Kidney epithelial cell (primary cell): ENCODE data around the gene AIG1. TPM values are rescaled to one million over a fixed set of nuclear protein-coding genes. Genes with fewer than 3 reads are reported as not detected.
A peak's percentile ranks its signal among the peaks of the same experiment; 100 is the strongest.

Experiments used
- DNase-seq: peaks from one replicate; pipeline ENCODE4 v3.0.0-alpha.2; 2010; ENCODE audit warnings: low read depth
- H3K27me3 ChIP-seq: 2 replicates; pipeline ENCODE4 v1.6.0; 2011; ENCODE audit warnings: low read length; ENCODE audit not compliant: control insufficient read depth, insufficient read depth
- H3K36me3 ChIP-seq: 2 replicates; pipeline ENCODE4 v1.5.1; 2011; ENCODE audit warnings: low read length; ENCODE audit not compliant: control insufficient read depth, insufficient read depth
- H3K4me3 ChIP-seq: 2 replicates; pipeline ENCODE4 v1.5.1; 2011; ENCODE audit warnings: low read depth, mild to moderate bottlenecking, control low read depth, low read length
- CTCF ChIP-seq: IDR thresholded peaks from 2 replicates; pipeline ENCODE4 v1.5.1; 2011; ENCODE audit warnings: mild to moderate bottlenecking, moderate library complexity, low read length, control low read depth, inconsistent platforms; ENCODE audit not compliant: insufficient read depth, poor library complexity, severe bottlenecking
- total RNA-seq: library from RNA; depleted of rRNA; stranded (reverse); fragments of >200 nt; gene quantifications from 2 replicates; pipeline ENCODE4 v1.2.3, GENCODE V29; 2015

AIG1 gene
- total RNA-seq, 1 donor from 2014 or later: 62.5 TPM

- no peaks in the 10 kb centered on the region for H3K27me3 ChIP-seq
These were observed 2.9 kb downstream of the AIG1 start for GRCh38 chr6:143063631-143064030.

GRCh38 chr6:143064271-143064670, 3.6 kb downstream of the AIG1 start:
- no peaks in the 10 kb centered on the region for H3K36me3 ChIP-seq
- H3K27me3 ChIP-seq: no peaks in the 10 kb centered on the region
- TF ChIP-seq CTCF: no peak
- H3K4me3 ChIP-seq: no peak overlapping the region
- no peak for DNase-seq

More at GRCh38 chr6:143063631-143064030, 2.9 kb downstream of the AIG1 start:
- DNase-seq: no peak
- H3K4me3 ChIP-seq: no peak overlapping the region
- no peaks in the 10 kb centered on the region for H3K36me3 ChIP-seq
- TF ChIP-seq CTCF: no peak

- no peaks in the 10 kb centered on the region for H3K27me3 ChIP-seq
- no peak for TF ChIP-seq CTCF
- DNase-seq: peak; percentile 47
- no peak overlapping the region for H3K4me3 ChIP-seq
- no peaks in the 10 kb centered on the region for H3K36me3 ChIP-seq
These were observed 4.4 kb downstream of the AIG1 start for GRCh38 chr6:143064951-143065683.

GRCh38 chr6:143068001-143068400, 7.3 kb downstream of the AIG1 start:
- H3K27me3 ChIP-seq: no peaks in the 10 kb centered on the region
- DNase-seq: no peak
- TF ChIP-seq CTCF: no peak
- no peak overlapping the region for H3K4me3 ChIP-seq
- H3K36me3 ChIP-seq: no peaks in the 10 kb centered on the region

GRCh38 chr6:143074101-143074500, 13.4 kb downstream of the AIG1 start:
- H3K27me3 ChIP-seq: no peaks in the 10 kb centered on the region
- no peak for DNase-seq
- TF ChIP-seq CTCF: no peak
- no peak overlapping the region for H3K4me3 ChIP-seq
- H3K36me3 ChIP-seq: no peaks in the 10 kb centered on the region
